Erythroblast (primary cell): ENCODE results near the gene EIF5AL1.

Experiments used
- GATA1 ChIP-seq: IDR thresholded peaks from 2 replicates; pipeline ENCODE4 v1.6.1; 2011; ENCODE audit warnings: low read depth, mild to moderate bottlenecking, control low read depth, low read length, moderate library complexity
- POLR2A ChIP-seq: IDR thresholded peaks from 2 replicates; pipeline ENCODE4 v1.6.1; 2011; ENCODE audit warnings: mild to moderate bottlenecking, low read length

DNA sequence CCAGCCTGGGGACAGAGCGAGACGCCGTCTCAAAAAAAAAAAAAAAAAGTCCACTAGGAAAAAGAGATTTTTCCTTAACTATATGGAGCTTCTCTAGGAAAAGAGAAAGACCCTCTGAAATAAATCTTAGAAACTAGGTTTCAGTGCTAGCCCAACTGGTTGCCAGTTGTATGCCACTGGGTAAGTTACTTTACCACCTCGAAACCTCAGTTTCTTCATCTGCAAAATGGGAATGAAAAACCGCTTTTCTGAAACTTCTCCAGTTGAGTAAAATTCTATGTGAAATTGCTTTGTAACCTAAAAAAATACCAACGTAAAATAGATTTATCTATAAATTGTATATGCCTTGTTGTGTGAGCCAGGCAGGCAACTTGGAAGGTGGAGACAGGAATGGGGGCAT is 16.5 kb upstream of the EIF5AL1 start:
- TF ChIP-seq POLR2A (no peak), GATA1 (no peak)
